Dermis microvascular lymphatic vessel endothelial cell (primary cell): ENCODE measurements around the gene RASAL1. TPM values are rescaled to one million over a fixed set of nuclear protein-coding genes. Genes with fewer than 3 reads are reported as not detected.

Experiments used
- DNase-seq, 2 donors: peaks; one replicate each; pipeline versions ENCODE4 v3.0.0 to v3.0.0-alpha.2; 2010; ENCODE audit warnings: low read depth in 2 of 2
- total RNA-seq: library from RNA; depleted of rRNA; stranded (reverse); fragments of >200 nt; gene quantifications from 2 replicates; pipeline ENCODE4 v1.2.1, GENCODE V29; 2014

RASAL1 gene
- total RNA-seq, 1 donor from 2014 or later = not detected

GRCh38 chr12:113097716-113098440 lies 37.7 kb downstream of the RASAL1 start:
- peak in 1 of 2 donors; percentile 14 for DNase-seq

- DNase-seq = no peak
Measured at GRCh38 chr12:113096675-113097461, 38.7 kb downstream of the RASAL1 start.

DNA sequence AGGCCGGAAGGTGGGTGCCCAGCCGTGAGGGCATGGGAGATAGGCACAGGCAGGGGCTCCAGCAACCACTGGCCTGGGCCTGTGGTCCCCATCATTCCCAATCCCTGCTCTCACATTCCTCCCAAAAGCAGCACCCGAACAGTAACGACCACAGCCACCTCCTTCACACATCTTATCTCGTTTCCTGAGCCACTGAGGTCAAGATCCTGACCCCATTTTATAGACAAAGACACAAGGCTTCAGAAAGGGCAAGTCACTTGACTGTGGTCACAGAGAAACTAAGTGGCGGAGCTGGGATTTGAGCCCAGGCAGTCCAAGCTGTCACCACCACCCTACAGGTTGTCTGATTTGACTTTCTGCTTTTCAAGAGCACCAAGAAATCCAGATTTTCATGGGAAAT lies 40.2 kb downstream of the RASAL1 start:
- DNase-seq = no peak

DNA sequence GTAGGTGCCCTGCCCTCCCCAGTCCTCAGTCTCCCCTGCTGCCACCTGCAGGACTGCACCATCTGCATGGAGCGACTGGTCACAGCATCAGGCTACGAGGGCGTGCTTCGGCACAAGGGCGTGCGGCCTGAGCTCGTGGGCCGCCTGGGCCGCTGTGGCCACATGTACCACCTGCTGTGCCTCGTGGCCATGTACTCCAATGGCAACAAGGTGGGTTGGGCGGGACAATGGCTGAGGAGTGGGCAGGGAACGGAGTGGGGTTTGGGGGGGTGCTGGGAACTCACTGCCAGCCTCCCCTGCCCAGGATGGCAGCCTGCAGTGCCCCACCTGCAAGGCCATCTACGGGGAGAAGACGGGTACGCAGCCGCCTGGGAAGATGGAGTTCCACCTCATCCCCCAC lies 40.8 kb downstream of the RASAL1 start:
- DNase-seq = no peak

- DNase-seq = no peak
Measured at GRCh38 chr12:113093409-113094101, 42.0 kb downstream of the RASAL1 start.

DNA sequence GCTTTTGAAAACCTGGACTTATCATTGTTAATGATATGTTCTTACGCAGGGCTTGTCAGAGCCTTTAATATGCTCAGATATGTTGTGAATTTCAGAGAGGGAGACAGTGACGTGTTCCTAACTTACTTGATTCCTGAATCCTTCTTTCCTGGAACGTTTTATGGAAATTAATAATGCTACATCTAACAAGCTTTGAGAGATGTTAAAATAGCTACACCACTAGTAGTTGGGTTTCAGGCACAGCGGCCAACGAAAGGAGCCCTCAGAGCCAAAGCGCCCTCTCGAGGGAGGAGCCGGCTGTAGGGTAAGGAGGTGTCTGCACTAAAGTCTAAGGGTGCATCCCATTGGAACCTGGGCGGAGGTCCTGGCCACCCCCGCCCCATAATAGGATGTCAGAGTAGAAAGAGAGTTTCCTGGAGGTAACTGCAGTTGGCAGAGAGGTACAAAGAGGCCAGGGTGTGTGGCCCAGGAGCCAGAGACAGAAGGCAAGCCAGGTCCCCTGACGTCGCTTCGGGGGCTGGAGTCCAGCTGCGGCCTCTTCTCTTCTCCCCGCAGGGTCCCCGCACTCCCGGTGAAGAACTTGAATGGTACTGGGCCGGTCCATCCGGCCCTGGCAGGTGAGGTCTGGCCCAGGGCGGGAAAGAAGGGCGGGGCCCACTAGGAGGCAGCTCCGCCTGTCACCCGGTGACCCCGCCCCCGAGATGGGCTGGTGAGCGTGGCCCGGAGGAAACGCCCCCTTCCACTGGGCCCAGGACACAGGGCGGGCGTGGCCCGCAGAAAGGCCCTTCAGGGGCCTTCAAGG lies 42.8 kb downstream of the RASAL1 start:
- no peak for DNase-seq

DNA sequence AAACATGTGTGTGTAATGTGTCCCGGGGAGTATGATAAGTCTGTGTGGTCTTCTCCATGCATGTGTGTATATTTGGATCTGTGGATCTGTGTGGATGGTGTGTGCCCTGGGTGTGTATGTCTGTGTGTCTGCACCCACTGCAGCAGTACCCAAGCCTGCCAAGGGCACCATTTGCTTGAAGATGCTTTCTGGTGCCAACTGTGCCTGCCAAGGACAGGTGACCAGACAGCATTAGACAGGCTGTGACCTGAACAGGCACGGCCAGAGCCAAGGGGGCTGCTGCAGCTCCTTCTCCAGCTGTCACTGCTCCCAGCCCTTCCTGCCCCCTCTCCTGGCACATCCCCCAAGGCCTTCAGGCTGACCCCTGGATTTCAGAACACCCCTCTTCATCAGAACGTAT lies 44.1 kb downstream of the RASAL1 start:
- DNase-seq = no peak

- DNase-seq = no peak
Measured at GRCh38 chr12:113090740-113091139, 44.8 kb downstream of the RASAL1 start.

GRCh38 chr12:113089839-113090238 lies 45.7 kb downstream of the RASAL1 start:
- DNase-seq = no peak

GRCh38 chr12:113088971-113089756 lies 46.4 kb downstream of the RASAL1 start:
- no peak for DNase-seq

- DNase-seq = peak in 1 of 2 donors; percentile 30
Measured at GRCh38 chr12:113088037-113088436, 47.5 kb downstream of the RASAL1 start.

DNA sequence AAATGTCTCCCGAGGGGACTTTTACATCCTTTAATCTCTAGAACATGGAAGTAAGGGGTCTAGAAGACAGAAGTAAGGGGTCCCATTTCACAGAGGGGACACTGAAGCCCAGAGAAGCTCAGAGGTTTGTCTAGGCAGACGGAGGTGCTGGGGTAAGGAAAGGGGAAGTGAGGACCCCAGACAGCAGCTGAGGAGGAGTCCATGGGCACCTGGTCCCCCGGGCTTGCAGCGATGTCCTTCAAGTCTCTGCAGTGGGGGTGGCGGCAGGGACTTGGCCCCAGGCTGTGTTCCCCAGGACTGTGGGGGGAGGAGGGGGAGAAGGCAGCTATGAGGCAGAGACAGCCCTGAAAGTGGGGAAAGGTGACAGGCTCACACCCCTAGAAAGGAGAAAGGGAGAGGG lies 48.4 kb downstream of the RASAL1 start:
- no peak for DNase-seq

GRCh38 chr12:113086249-113087164 lies 49.1 kb downstream of the RASAL1 start:
- peak; percentile 11 to 16 for DNase-seq

DNA sequence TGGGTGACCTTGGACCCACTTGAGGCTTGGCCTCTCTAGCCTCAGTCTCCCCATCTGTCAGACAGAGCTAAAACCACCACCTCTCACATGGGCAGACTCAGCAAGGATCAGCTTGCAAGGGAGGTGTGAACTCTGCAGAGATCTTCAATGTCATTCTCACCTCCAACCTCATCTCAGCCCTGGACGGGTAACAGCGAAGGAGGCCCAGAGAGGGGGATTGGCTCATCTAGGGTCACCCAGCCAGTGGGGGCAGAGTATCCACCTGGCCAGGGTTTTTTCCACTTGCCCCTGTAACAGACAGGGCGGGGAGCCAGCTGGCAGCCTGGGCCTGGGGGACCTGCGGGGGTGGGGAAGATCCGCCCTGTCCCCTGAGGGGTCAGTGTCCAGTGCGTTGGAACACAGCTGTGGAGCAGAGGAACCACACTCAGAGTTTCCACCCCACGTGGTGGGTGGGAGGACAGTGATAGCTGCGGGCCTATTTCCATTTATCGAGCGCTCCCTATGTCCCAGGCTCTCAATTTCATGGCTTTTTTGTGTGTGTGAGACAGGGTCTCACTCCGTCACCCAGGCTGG lies 51.6 kb downstream of the RASAL1 start:
- DNase-seq = peak in 1 of 2 donors; percentile 75

GRCh38 chr12:113082486-113083148 lies 52.9 kb downstream of the RASAL1 start:
- DNase-seq = no peak

DNA sequence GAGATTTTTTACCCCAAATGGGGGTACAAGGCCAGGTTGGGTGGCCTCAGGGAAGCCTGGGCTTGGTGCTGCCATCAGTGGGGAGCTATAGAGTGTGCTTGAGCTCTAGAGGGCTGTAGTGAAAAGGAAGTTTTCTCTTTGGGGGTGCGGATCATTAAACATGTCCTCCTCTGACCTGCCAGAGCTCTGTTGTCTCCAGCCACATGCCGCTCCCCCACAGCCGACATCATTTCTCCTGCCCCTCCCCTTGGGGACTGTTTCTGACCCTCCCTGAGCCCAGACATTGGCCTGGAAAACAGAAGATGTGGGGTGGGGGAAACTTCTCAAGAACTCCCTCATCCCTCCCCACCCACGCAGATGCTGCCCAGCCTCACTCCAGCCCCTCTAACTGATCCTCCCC lies 53.7 kb downstream of the RASAL1 start:
- no peak for DNase-seq

DNA sequence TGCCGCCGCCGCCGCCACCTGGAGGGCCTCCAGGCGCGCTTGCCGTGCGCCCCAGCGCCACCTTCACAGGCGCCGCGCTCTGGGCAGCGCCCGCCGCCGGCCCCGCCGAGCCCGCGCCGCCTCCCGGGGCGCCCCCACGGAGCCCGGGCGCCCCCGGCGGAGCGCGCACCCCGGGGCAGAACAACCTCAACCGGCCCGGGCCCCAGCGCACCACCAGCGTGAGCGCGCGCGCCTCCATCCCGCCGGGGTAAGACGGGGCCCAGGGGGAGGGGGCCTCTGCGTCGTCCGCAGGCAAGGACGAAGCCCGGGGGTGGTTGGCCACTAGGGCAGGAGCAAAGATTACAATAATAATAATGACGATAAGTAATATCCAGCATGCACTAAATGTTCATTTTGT lies 57.7 kb downstream of the RASAL1 start:
- no peak for DNase-seq

- no peak for DNase-seq
Measured at GRCh38 chr12:113077057-113077858, 58.3 kb downstream of the RASAL1 start.
